GM19463 (cell line): Measurements from ENCODE around the gene PIGH.
A peak's percentile ranks its signal among the peaks of the same experiment; 100 is the strongest.
"Not testable (repeated sequence)": the region's sequence is repeated elsewhere in the genome, so short reads cannot be mapped to it uniquely, and the experiment has no call there.

Experiments
- ATAC-seq: cut with Tn5 transposase; IDR thresholded peaks from one replicate; pipeline ENCODE4 v1.9.1; 2021; ENCODE audit warnings: mild to moderate bottlenecking, moderate library complexity; ENCODE audit not compliant: unreplicated experiment

The PIGH gene

DNA sequence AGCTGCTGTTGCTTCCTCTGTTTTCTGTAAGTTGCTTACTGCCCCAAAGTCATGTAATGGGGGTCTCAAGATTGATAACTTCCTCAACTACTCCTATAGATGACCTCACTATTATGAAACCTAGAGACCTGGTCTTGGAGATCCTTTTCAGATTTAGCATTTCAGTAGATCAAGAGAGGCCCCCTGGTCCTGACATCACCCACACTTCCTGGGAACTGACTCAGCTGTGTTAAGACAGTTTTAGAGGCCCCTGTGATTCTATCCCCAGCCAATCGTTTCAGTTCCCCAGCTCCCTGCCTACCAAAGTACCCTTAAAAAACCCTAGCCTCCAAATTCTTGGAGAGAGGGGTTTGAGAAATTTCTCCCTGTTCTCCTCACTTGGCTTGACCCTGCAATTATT, 10.4 kb upstream of the PIGH start:
- ATAC-seq: no peak

- ATAC-seq: no peak
Measured at GRCh38 chr14:67609642-67610310, 9.7 kb upstream of the PIGH start.

GRCh38 chr14:67607646-67608045, 7.6 kb upstream of the PIGH start:
- no peak for ATAC-seq

GRCh38 chr14:67602995-67603545, 3.0 kb upstream of the PIGH start:
- ATAC-seq: peak; percentile 69

GRCh38 chr14:67602076-67602475, 2.0 kb upstream of the PIGH start:
- ATAC-seq: no peak

GRCh38 chr14:67600562-67600974, 500 bp upstream of the PIGH start:
- ATAC-seq: not testable (repeated sequence)

DNA sequence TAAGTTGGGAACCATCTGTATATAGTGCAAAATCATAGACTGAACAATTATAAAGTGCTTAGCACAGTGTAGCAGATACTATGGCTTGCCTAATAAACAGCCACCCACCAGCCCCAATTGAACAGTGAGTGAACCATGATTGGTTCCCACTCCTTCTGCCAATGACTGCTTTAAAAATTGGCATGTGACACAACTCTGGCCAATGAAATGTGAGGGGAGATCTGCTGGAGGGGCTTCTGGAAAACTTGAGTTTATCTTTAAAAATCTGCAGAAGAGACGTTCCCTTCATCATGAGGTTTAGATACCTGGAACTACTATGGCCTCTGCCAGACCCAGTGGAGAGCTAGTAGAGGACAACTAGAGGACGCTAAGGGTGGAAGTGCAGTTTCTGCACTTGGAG, 4.7 kb downstream of the PIGH start:
- ATAC-seq: no peak

DNA sequence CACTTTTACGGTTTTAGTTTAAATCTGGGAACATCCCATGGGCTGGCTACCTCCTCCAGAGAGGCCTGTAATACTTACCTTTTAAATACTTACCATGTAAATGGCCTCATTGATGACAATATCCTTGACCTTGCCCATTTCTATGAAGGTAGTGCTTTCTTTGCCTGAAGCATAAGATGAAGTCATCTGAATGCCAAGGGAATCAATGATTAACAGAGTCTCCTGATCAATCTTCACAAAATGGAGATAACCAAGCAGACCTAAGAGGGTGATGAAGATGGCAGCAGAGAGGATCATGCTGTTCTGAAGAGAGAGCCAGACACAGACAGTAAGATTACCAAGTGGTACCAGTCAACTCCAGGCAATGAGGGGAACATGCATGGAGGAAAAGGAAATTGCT, 6.4 kb downstream of the PIGH start:
- not testable (repeated sequence) for ATAC-seq

- no peak for ATAC-seq
Measured at GRCh38 chr14:67589204-67589770, 10.8 kb downstream of the PIGH start.

- no peak for ATAC-seq
Measured at GRCh38 chr14:67586369-67586768, 13.7 kb downstream of the PIGH start.

DNA sequence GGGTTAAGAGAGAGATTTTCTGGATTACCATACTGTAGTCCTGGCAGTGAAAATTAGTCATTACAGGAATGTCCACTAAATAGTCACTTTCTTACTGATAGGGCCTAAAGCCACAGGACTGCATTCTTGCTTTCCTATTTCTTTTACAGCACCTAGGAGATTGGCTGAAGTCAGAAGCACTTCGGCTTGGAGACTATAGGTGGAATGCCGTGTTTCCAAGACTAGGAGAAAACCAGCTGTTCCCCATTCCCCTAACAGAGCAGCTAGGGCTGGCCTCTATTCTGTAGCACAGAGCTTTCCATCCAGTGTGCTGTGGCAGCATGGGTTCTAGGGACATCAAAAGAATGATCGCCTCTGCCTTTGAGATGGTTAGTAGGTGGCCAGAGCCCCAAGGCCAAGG, 15.1 kb downstream of the PIGH start:
- ATAC-seq: no peak

DNA sequence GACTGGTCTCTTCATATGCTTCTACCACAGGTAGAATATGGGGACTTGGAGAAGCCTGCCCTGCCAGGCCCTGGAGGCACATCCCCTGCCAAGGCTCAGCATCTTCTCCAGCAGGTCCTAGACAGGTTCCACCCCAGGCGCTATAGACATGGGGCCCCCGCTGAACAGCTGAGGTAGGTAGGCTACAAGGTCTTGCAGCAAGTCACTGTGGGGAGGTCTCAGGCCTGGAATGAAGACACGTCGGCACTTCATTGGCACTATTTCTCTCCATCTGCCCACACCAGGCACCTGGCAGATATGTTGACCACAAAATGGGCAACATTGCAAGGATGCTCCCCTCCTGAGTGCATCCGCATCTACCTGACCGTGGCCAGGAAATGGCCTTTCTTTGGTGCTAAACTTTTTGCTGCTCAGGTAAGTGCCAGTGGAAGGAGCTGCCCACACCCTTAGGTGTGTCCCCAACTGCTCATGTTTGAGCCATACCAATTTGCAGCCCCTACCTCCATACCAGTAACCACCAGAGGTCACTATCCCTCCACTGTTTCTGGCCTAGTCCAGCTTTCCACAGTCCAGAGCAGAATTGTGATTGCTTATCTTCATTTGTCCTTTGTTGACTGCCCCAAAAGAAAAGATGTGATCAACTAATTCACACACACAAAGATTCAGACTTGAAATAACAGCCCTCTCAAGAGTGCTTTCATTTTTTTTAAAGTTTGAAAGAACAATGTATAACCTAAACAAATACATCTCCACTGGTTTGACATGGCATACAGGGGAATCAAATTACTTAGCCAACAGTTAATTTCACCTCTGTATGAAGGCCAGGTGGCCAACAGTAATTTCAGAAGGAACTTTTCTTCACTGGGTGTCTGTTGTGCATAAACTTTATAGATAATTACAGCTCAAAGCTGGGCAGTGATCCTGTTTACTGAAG, 16.1 kb downstream of the PIGH start:
- ATAC-seq: peak; percentile 67

DNA sequence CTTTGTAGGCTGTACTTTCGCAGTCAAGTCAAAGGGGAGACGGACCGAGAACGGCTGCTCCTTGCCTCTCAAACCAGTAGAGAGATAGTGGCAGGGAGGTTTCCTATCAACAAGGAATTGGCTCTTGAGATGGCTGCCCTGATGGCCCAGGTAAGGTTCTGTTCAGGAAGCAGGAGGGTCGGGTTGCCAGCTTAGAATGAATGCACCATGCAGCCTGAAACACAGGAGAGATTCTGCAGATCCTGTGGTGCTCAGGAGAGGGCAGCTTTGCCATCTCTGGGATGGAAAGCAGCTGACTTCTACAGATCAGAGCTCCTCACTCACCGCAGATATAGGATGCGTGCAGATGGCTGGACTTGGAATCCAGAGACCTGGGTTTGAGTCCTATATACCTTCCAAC, 18.0 kb downstream of the PIGH start:
- ATAC-seq: no peak

DNA sequence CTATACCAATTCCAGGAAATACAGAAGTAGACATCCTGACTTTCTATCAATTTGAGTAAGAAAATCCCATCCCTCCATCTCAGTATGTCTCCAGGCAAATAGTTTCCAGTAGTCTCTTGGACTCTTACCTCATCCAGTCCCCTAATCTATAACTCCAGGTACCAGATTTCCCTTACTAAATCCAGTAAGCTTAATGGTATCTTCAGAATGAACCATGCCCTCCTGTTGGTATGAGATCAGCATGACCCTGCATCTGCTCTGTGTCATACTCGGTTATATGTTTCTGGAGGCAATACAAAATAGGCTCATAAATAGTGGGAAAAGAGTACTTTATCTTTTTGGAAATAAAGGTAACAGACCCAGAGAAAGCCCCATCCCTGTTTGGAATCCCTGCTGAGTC, 18.4 kb downstream of the PIGH start:
- ATAC-seq: no peak

- no peak for ATAC-seq
Measured at GRCh38 chr14:67580336-67581171, 19.5 kb downstream of the PIGH start.

DNA sequence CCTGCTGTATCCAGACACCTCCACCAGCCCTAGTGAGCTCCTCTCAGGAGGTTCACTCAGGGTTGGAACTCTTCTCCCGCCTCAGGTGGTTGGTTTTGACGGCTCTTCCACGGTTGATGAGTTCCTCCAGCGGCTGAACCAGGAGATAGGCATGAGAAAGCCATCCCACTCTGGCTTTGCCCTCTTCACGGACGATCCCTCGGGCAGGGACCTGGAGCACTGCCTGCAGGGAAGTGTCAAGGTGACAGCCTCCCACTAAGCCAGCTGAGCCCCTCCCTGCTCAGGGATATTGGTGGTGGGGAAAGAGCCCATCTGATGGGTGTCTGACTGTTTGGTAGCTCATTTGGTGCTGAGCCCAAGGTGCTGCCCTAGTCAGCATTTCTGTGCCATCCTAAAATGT, 20.4 kb downstream of the PIGH start:
- no peak for ATAC-seq

- no peak for ATAC-seq
Measured at GRCh38 chr14:67579040-67579439, 21.0 kb downstream of the PIGH start.

GRCh38 chr14:67577909-67578749, 21.9 kb downstream of the PIGH start:
- ATAC-seq: no peak

GRCh38 chr14:67577181-67577808, 22.8 kb downstream of the PIGH start:
- ATAC-seq: no peak
